ENCODE measurements around the gene APBB3. TPM values are rescaled to one million over a fixed set of nuclear protein-coding genes. Genes with fewer than 3 reads are reported as not detected.

Gene APBB3
- total and polyA plus RNA-seq, 9 of the 15 experiments (the other 6 are each of a cell fraction or from before 2014, with no cell fraction given), result 0.17 to 24.3 (median 9.5) TPM

DNA sequence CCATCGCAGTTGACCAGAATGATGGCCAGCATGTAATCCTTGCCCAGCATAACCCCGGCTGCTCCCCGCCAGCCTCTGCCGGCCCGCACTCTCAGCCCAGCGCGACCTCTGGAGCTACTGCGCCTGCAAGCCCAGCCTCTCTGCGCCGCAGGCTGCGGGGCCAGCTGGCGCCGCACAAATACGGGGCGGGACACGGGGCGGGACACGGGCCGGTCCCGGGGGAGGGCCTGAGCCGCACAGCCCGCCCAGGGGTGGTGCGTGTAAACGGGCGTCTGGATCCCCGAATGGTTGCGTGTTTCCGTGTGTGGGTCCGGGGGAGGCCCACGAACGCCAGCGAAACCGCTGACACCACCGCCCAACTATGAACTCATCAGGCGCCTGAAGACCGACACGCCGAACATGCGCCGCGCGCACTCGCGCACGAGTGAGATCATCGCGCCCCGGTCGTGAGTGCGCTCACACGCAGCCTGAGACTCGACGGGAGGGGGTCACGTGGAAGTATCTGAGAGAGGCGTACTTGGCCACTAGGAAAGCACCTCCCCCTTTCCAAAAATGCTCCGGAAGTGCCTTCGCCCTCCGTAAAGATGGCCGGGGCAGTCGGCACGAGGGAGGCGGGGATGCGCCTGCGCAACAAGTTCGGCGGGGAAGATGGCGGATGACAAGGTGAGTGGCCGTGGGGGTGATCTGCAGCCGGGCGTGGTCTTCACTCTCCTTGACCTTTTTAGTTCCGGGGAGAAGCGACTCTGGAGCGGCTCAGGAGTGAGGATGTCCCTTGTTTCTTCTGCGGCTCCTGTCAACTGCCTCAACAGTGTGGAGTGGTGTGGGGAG lies at the start of gene APBB3, which contains the start of gene SLC35A4 (continued):
- TF ChIP-seq E2F6 (IDR thresholded peaks at IDR 0.05; ENCODE audit: borderline replicate concordance in 1 of 2, extremely low read depth in 1 of 2, insufficient read depth in 1 of 2, insufficient read length in 1 of 2, low read depth in 1 of 2, low read length in 1 of 2, poor library complexity in 1 of 2, severe bottlenecking in 1 of 2) (peak; percentile 92 to 93), NCOA6 (IDR thresholded peaks at IDR 0.05) (peak; percentile 88), EP300 (IDR thresholded peaks at IDR 0.05; ENCODE audit: low read length) (peak; percentile 58), MAX (CRISPR knock-in tag; IDR thresholded peaks at IDR 0.05) (peak; percentile 97), ZNF354B (CRISPR knock-in tag; IDR thresholded peaks at IDR 0.05) (no peak), RB1 (IDR thresholded peaks at IDR 0.05; ENCODE audit: low read depth) (peak; percentile 10; the same call in 1 of the 2 replicates), E2F3 (CRISPR knock-in tag; IDR thresholded peaks at IDR 0.05) (peak; percentile 58; the same call in 1 of the 2 replicates), SNIP1 (IDR thresholded peaks at IDR 0.05; ENCODE audit: low read depth) (no peak), MCM5 (IDR thresholded peaks at IDR 0.05; ENCODE audit: low read depth) (no peak), LCOR (CRISPR knock-in tag; IDR thresholded peaks at IDR 0.05) (peak; percentile 99), REST (IDR thresholded peaks at IDR 0.05; ENCODE audit: borderline replicate concordance) (peak; percentile 44; the same call in 1 of the 2 replicates), REST (CRISPR knock-in tag; IDR thresholded peaks at IDR 0.05; ENCODE audit: low read depth) (no peak), SUPT5H (IDR thresholded peaks at IDR 0.05) (peak; percentile 88), NCOR1 (IDR thresholded peaks at IDR 0.05) (peak; percentile 33; the same call in 1 of the 2 replicates), MAFK (IDR thresholded peaks at IDR 0.05; ENCODE audit: low read length) (peak; percentile 30; the same call in 1 of the 2 replicates), FOXP4 (CRISPR knock-in tag; IDR thresholded peaks at IDR 0.05; ENCODE audit: borderline replicate concordance) (peak; percentile 39; the same call in 1 of the 2 replicates)

Measured in K562 (cell line).